Suprapubic skin (tissue), 4 donors: ENCODE data around the gene NBAS.

Experiments
- CTCF ChIP-seq, 2 donors: fragments of 200-600 bp in 1 of 2; fragments of 450-650 bp in 1 of 2; sonication (generic) in 1 of 2; IDR thresholded peaks; one replicate each; pipeline ENCODE4 v1.5.1; 2016 to 2019; ENCODE audit warnings: antibody characterized with exemption in 2 of 2, mild to moderate bottlenecking in 1 of 2, moderate library complexity in 1 of 2
- EP300 ChIP-seq: sonication (generic); formaldehyde crosslinking; IDR thresholded peaks from one replicate; pipeline ENCODE4 v1.6.1; 2017; ENCODE audit warnings: antibody characterized with exemption
- POLR2A ChIP-seq, 2 donors: fragments of 450-650 bp; IDR thresholded peaks; one replicate each; pipeline ENCODE4 v1.6.1; 2017; ENCODE audit warnings: antibody characterized with exemption in 2 of 2, mild to moderate bottlenecking in 2 of 2, moderate library complexity in 2 of 2
- POLR2AphosphoS5 ChIP-seq, 3 donors: sonication (generic); formaldehyde crosslinking; IDR thresholded peaks; one replicate each; pipeline ENCODE4 v1.6.1; 2017; ENCODE audit warnings: antibody characterized with exemption in 3 of 3

GRCh38 chr2:15187702-15188101, 373.4 kb downstream of the NBAS start:
- TF ChIP-seq CTCF (IDR thresholded peaks at IDR 0.05) (no peak), POLR2AphosphoS5 (IDR thresholded peaks at IDR 0.05) (no peak), POLR2A (IDR thresholded peaks at IDR 0.05) (no peak), EP300 (no peak)
